Measurements from ENCODE around the gene CSMD2.

DNA sequence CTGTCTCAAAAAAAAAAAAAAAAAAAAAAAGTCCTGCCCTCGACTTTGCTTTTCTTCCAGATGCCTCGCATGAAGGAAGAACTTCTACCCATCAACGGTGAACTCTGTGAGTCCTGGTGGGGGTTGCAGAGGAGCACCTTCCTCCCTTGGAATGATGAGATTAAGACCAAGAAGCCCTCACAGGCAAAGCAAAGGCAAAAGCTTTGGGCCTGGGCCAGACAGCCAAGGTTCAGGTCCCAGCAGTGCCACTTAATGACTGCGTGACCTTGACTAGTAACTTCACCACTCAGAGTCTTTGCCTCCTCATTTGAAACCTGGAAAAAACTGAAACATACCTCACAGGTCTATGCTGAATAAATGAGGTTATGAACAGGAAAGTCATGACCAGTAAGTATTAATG, 637.1 kb downstream of the CSMD2 start:
- TF ChIP-seq, protein P1, sequence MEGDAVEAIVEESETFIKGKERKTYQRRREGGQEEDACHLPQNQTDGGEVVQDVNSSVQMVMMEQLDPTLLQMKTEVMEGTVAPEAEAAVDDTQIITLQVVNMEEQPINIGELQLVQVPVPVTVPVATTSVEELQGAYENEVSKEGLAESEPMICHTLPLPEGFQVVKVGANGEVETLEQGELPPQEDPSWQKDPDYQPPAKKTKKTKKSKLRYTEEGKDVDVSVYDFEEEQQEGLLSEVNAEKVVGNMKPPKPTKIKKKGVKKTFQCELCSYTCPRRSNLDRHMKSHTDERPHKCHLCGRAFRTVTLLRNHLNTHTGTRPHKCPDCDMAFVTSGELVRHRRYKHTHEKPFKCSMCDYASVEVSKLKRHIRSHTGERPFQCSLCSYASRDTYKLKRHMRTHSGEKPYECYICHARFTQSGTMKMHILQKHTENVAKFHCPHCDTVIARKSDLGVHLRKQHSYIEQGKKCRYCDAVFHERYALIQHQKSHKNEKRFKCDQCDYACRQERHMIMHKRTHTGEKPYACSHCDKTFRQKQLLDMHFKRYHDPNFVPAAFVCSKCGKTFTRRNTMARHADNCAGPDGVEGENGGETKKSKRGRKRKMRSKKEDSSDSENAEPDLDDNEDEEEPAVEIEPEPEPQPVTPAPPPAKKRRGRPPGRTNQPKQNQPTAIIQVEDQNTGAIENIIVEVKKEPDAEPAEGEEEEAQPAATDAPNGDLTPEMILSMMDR (conservative IDR thresholded peaks at IDR 0.05; ENCODE audit: low read length), result no peak
- TF ChIP-seq EZH2phosphoT487 (IDR thresholded peaks at IDR 0.05; ENCODE audit: borderline replicate concordance), result no peak
